ENCODE data around the gene ZMIZ1. TPM values are rescaled to one million over a fixed set of nuclear protein-coding genes. Genes with fewer than 3 reads are reported as not detected.

ZMIZ1 gene
- total and polyA plus RNA-seq, 2 experiments from 2014 or later, result 9.2 to 30.9 TPM

GRCh38 chr10:79313320-79313719 lies 244.6 kb downstream of the ZMIZ1 start:
- Mint-ChIP-seq H3K27me3 (ENCODE audit: insufficient read depth, low read depth, poor library complexity) (peaks cover 32% of the 10 kb centered on the region), H3K27ac (no peak overlapping the region)
- H3K27ac ChIP-seq (ENCODE audit: low read depth), result no peak overlapping the region

More at GRCh38 chr10:79313320-79313719, 244.6 kb downstream of the ZMIZ1 start:
- no peak overlapping the region for H3K4me3 ChIP-seq
- no peak overlapping the region for H3K4me2 ChIP-seq
- no peaks in the 10 kb centered on the region for H3F3A ChIP-seq (replicated peaks; ENCODE audit: low read depth)
- no peaks in the 10 kb centered on the region for H3K36me3 ChIP-seq (ENCODE audit: insufficient read depth)
- H3K27me3 ChIP-seq (ENCODE audit: insufficient read depth), result no peaks in the 10 kb centered on the region
- peaks cover 14% of the 10 kb centered on the region for H3K4me1 ChIP-seq (ENCODE audit: insufficient read depth)
- peaks cover 9% of the 10 kb centered on the region; the same call in 2 of the 3 replicates for H3K36me3 Mint-ChIP-seq (ENCODE audit: low read depth)
- H3K4me3 Mint-ChIP-seq, result no peak overlapping the region
- H2AFZ ChIP-seq, result no peak overlapping the region
- H3K9me2 ChIP-seq (ENCODE audit: insufficient read depth), result no peaks in the 10 kb centered on the region
- H4K20me1 ChIP-seq (replicated peaks; ENCODE audit: insufficient read depth), result no peaks in the 10 kb centered on the region
- H3K79me2 ChIP-seq (replicated peaks; ENCODE audit: insufficient read depth), result no peaks in the 10 kb centered on the region
- DNase-seq (ENCODE audit: low spot score) (no peak), ATAC-seq (no peak)
- H3K9me3 Mint-ChIP-seq, result no peaks in the 10 kb centered on the region
- H3K4me1 Mint-ChIP-seq, result peaks cover 30% of the 10 kb centered on the region
- TF ChIP-seq STAT1 (IDR thresholded peaks at IDR 0.05; ENCODE audit: unreplicated experiment) (no peak), NANOG (IDR thresholded peaks at IDR 0.05; ENCODE audit: borderline replicate concordance) (no peak), POLR2AphosphoS5 (IDR thresholded peaks at IDR 0.05; ENCODE audit: low read depth) (no peak), JUNB (IDR thresholded peaks at IDR 0.05; ENCODE audit: unreplicated experiment) (no peak), EZH2phosphoT487 (IDR thresholded peaks at IDR 0.05; ENCODE audit: unreplicated experiment) (no peak), EZH2 (IDR thresholded peaks at IDR 0.05; ENCODE audit: low read depth, unreplicated experiment) (no peak)
- TF ChIP-seq, protein P1, sequence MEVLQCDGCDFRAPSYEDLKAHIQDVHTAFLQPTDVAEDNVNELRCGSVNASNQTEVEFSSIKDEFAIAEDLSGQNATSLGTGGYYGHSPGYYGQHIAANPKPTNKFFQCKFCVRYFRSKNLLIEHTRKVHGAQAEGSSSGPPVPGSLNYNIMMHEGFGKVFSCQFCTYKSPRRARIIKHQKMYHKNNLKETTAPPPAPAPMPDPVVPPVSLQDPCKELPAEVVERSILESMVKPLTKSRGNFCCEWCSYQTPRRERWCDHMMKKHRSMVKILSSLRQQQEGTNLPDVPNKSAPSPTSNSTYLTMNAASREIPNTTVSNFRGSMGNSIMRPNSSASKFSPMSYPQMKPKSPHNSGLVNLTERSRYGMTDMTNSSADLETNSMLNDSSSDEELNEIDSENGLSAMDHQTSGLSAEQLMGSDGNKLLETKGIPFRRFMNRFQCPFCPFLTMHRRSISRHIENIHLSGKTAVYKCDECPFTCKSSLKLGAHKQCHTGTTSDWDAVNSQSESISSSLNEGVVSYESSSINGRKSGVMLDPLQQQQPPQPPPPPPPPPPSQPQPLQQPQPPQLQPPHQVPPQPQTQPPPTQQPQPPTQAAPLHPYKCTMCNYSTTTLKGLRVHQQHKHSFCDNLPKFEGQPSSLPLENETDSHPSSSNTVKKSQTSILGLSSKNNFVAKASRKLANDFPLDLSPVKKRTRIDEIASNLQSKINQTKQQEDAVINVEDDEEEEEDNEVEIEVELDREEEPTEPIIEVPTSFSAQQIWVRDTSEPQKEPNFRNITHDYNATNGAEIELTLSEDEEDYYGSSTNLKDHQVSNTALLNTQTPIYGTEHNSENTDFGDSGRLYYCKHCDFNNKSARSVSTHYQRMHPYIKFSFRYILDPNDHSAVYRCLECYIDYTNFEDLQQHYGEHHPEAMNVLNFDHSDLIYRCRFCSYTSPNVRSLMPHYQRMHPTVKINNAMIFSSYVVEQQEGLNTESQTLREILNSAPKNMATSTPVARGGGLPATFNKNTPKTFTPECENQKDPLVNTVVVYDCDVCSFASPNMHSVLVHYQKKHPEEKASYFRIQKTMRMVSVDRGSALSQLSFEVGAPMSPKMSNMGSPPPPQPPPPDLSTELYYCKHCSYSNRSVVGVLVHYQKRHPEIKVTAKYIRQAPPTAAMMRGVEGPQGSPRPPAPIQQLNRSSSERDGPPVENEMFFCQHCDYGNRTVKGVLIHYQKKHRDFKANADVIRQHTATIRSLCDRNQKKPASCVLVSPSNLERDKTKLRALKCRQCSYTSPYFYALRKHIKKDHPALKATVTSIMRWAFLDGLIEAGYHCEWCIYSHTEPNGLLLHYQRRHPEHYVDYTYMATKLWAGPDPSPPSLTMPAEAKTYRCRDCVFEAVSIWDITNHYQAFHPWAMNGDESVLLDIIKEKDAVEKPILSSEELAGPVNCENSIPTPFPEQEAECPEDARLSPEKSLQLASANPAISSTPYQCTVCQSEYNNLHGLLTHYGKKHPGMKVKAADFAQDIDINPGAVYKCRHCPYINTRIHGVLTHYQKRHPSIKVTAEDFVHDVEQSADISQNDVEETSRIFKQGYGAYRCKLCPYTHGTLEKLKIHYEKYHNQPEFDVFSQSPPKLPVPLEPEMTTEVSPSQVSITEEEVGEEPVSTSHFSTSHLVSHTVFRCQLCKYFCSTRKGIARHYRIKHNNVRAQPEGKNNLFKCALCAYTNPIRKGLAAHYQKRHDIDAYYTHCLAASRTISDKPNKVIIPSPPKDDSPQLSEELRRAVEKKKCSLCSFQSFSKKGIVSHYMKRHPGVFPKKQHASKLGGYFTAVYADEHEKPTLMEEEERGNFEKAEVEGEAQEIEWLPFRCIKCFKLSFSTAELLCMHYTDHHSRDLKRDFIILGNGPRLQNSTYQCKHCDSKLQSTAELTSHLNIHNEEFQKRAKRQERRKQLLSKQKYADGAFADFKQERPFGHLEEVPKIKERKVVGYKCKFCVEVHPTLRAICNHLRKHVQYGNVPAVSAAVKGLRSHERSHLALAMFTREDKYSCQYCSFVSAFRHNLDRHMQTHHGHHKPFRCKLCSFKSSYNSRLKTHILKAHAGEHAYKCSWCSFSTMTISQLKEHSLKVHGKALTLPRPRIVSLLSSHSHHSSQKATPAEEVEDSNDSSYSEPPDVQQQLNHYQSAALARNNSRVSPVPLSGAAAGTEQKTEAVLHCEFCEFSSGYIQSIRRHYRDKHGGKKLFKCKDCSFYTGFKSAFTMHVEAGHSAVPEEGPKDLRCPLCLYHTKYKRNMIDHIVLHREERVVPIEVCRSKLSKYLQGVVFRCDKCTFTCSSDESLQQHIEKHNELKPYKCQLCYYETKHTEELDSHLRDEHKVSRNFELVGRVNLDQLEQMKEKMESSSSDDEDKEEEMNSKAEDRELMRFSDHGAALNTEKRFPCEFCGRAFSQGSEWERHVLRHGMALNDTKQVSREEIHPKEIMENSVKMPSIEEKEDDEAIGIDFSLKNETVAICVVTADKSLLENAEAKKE (CRISPR knock-in tag; IDR thresholded peaks at IDR 0.05), result no peak
- TF ChIP-seq, protein P2, sequence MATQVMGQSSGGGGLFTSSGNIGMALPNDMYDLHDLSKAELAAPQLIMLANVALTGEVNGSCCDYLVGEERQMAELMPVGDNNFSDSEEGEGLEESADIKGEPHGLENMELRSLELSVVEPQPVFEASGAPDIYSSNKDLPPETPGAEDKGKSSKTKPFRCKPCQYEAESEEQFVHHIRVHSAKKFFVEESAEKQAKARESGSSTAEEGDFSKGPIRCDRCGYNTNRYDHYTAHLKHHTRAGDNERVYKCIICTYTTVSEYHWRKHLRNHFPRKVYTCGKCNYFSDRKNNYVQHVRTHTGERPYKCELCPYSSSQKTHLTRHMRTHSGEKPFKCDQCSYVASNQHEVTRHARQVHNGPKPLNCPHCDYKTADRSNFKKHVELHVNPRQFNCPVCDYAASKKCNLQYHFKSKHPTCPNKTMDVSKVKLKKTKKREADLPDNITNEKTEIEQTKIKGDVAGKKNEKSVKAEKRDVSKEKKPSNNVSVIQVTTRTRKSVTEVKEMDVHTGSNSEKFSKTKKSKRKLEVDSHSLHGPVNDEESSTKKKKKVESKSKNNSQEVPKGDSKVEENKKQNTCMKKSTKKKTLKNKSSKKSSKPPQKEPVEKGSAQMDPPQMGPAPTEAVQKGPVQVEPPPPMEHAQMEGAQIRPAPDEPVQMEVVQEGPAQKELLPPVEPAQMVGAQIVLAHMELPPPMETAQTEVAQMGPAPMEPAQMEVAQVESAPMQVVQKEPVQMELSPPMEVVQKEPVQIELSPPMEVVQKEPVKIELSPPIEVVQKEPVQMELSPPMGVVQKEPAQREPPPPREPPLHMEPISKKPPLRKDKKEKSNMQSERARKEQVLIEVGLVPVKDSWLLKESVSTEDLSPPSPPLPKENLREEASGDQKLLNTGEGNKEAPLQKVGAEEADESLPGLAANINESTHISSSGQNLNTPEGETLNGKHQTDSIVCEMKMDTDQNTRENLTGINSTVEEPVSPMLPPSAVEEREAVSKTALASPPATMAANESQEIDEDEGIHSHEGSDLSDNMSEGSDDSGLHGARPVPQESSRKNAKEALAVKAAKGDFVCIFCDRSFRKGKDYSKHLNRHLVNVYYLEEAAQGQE (IDR thresholded peaks at IDR 0.05; ENCODE audit: unreplicated experiment), result no peak
- TF ChIP-seq, protein P3, sequence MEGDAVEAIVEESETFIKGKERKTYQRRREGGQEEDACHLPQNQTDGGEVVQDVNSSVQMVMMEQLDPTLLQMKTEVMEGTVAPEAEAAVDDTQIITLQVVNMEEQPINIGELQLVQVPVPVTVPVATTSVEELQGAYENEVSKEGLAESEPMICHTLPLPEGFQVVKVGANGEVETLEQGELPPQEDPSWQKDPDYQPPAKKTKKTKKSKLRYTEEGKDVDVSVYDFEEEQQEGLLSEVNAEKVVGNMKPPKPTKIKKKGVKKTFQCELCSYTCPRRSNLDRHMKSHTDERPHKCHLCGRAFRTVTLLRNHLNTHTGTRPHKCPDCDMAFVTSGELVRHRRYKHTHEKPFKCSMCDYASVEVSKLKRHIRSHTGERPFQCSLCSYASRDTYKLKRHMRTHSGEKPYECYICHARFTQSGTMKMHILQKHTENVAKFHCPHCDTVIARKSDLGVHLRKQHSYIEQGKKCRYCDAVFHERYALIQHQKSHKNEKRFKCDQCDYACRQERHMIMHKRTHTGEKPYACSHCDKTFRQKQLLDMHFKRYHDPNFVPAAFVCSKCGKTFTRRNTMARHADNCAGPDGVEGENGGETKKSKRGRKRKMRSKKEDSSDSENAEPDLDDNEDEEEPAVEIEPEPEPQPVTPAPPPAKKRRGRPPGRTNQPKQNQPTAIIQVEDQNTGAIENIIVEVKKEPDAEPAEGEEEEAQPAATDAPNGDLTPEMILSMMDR (conservative IDR thresholded peaks at IDR 0.05; ENCODE audit: low read depth in 2 of 2), result no peak

Measured in GM23338 (cell line).